SK-N-SH (cell line): ENCODE measurements around the gene ACVRL1.

ENCODE experiments used
- CTCF ChIP-seq: fragments of 200-600 bp; sonication (generic); IDR thresholded peaks from 2 replicates; pipeline ENCODE4 v1.6.1; 2017; ENCODE audit warnings: antibody characterized with exemption, mild to moderate bottlenecking, moderate library complexity
- EZH2phosphoT487 ChIP-seq: fragments of 200-600 bp; sonication (generic); IDR thresholded peaks from 2 replicates; pipeline ENCODE4 v1.6.1; 2017; ENCODE audit warnings: low read depth, mixed run types, mild to moderate bottlenecking, antibody characterized with exemption, moderate library complexity, borderline replicate concordance
- GATA2 ChIP-seq: sonication (generic); formaldehyde crosslinking; IDR thresholded peaks from 2 replicates; pipeline ENCODE4 v1.5.0; 2020; ENCODE audit warnings: mild to moderate bottlenecking, missing genetic modification reagents
- POLR2AphosphoS5 ChIP-seq: IDR thresholded peaks from 2 replicates; pipeline ENCODE4 v1.6.1; 2012; ENCODE audit warnings: low read depth, low read length
- RXRA ChIP-seq: IDR thresholded peaks from 2 replicates; pipeline ENCODE4 v1.4.0; 2012; ENCODE audit warnings: low read depth, mild to moderate bottlenecking, borderline replicate concordance
- TAF1 ChIP-seq: IDR thresholded peaks from 2 replicates; pipeline ENCODE4 v1.6.1; 2012; ENCODE audit warnings: low read depth, mild to moderate bottlenecking, low read length, moderate library complexity, borderline replicate concordance
- TCF12 ChIP-seq: IDR thresholded peaks from 2 replicates; pipeline ENCODE4 v1.4.0; 2012
- TEAD4 ChIP-seq: IDR thresholded peaks from 2 replicates; pipeline ENCODE4 v1.4.0; 2012; ENCODE audit warnings: mild to moderate bottlenecking, borderline replicate concordance; ENCODE audit not compliant: insufficient read depth
- YY1 ChIP-seq: IDR thresholded peaks from 2 replicates; pipeline ENCODE4 v1.4.0; 2012; ENCODE audit warnings: low read depth, mild to moderate bottlenecking
- TF ChIP-seq, protein P1 (sequence below): IDR thresholded peaks from 2 replicates; pipeline ENCODE4; 2012

DNA sequence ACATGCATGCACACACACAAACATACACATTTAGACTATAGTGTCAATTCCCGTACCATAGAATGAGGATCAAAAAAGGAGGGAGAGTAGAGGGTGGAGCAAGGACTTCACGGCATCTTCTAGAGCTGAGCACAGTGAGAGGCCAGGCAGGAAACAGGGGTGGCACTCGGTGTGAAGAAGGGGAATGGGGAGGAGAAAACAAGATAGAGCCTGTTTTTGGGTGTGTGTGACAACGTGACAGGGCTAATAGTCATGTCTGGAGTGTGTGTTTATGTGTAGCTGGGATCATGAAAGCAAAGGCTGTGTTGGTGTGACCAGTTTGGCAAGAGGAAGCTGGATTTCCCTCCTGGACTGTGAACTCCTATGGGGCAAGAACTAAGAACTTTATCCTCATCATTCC, 34.3 kb downstream of the ACVRL1 start:
- TF ChIP-seq CTCF: no peak
- TF ChIP-seq TAF1: no peak
- TF ChIP-seq POLR2AphosphoS5: no peak
- no peak for TF ChIP-seq EZH2phosphoT487
- no peak for TF ChIP-seq YY1
- TF ChIP-seq, protein P1, sequence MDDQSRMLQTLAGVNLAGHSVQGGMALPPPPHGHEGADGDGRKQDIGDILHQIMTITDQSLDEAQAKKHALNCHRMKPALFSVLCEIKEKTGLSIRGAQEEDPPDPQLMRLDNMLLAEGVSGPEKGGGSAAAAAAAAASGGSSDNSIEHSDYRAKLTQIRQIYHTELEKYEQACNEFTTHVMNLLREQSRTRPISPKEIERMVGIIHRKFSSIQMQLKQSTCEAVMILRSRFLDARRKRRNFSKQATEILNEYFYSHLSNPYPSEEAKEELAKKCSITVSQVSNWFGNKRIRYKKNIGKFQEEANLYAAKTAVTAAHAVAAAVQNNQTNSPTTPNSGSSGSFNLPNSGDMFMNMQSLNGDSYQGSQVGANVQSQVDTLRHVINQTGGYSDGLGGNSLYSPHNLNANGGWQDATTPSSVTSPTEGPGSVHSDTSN: no peak
- no peak for TF ChIP-seq TCF12
- TF ChIP-seq RXRA: no peak
- TF ChIP-seq TEAD4: no peak
- no peak for TF ChIP-seq GATA2 (CRISPR knock-in tag)
